GM10248 (cell line): ENCODE measurements around the gene S100A11.

Experiments
- CTCF ChIA-PET: fragments of 300-600 bp; sonication (Branson Sonifier 250); formaldehyde crosslinking; extraction: SDS; loops from one replicate; lab custom pipeline; 2021; ENCODE audit warnings: antibody characterized with exemption; lab: Yijun Ruan, JAX
- POLR2A ChIA-PET: fragments of 350-650 bp; sonication (Branson Sonifier 250); formaldehyde crosslinking; extraction: SDS; loops from one replicate; lab custom pipeline; 2020; ENCODE audit warnings: antibody characterized with exemption; lab: Yijun Ruan, JAX
- DNase-seq: peaks from one replicate; pipeline ENCODE4 v3.0.0; 2012; ENCODE audit errors: extremely low spot score
- CTCF ChIP-seq: IDR thresholded peaks from 2 replicates; pipeline ENCODE4 v1.5.1; 2012; ENCODE audit warnings: mild to moderate bottlenecking, low read depth; ENCODE audit errors: extremely low read depth, missing control alignments, control extremely low read depth

The S100A11 gene

GRCh38 chr1:152001631-152002584 is 34.9 kb downstream of the S100A11 start:
- TF ChIP-seq CTCF, result peak; percentile 87
- POLR2A ChIA-PET, result no interaction called here
- peak; percentile 62 for DNase-seq
- CTCF ChIA-PET, result interaction anchor here (0.6 to 9.7 kb wide), 41 partner anchors 8 to 465 kb away, joined by 3 to 159 read pairs (median 6); partner anchors contain the start of genes S100A10 and THEM4

- CTCF ChIA-PET, result interaction anchor here (0.6 to 9.7 kb wide), 40 partner anchors 8 to 464 kb away, joined by 3 to 159 read pairs (median 6); partner anchors contain the start of genes S100A10 and THEM4
- POLR2A ChIA-PET, result no interaction called here
- no peak for TF ChIP-seq CTCF
These were observed 35.7 kb downstream of the S100A11 start for GRCh38 chr1:152000964-152001630.

GRCh38 chr1:151998611-151999362 is 38.0 kb downstream of the S100A11 start:
- no peak for TF ChIP-seq CTCF
- POLR2A ChIA-PET, result no interaction called here
- DNase-seq, result no peak
- CTCF ChIA-PET, result interaction anchor here (0.8 to 9.7 kb wide), 9 partner anchors 14 to 110 kb away, joined by 4 to 159 read pairs (median 21); partner anchors contain the start of gene THEM4

More at GRCh38 chr1:152000964-152001630, 35.7 kb downstream of the S100A11 start:
- no peak for DNase-seq

GRCh38 chr1:151997284-151997570 is 39.6 kb downstream of the S100A11 start:
- no peak for DNase-seq
- TF ChIP-seq CTCF, result no peak
- ChIA-PET CTCF (interaction anchor here (9.4 to 9.7 kb wide), 3 partner anchors 12 to 64 kb away, joined by 131 to 159 read pairs (median 134); no protein-coding TSS in a partner anchor), POLR2A (no interaction called here)

GRCh38 chr1:151995774-151996173 is 41.0 kb downstream of the S100A11 start:
- POLR2A ChIA-PET, result no interaction called here
- CTCF ChIA-PET, result interaction anchor here (0.8 to 9.7 kb wide), 14 partner anchors 9 to 114 kb away, joined by 3 to 159 read pairs (median 4); no protein-coding TSS in a partner anchor
- no peak for DNase-seq
- TF ChIP-seq CTCF, result no peak
